ENCODE results near the gene GPI. TPM values are rescaled to one million over a fixed set of nuclear protein-coding genes. Genes with fewer than 3 reads are reported as not detected.

The GPI gene
- total RNA-seq, 4 donors from 2014 or later: 88.1 to 324 (median 150) TPM

- no peak for TF ChIP-seq CTCF (IDR thresholded peaks at IDR 0.05; ENCODE audit: low read depth)
These were observed 37.1 kb downstream of the GPI start for GRCh38 chr19:34402074-34402600.

GRCh38 chr19:34403784-34404108, 38.8 kb downstream of the GPI start:
- TF ChIP-seq CTCF (IDR thresholded peaks at IDR 0.05; ENCODE audit: low read depth): no peak

- no peak for TF ChIP-seq CTCF (IDR thresholded peaks at IDR 0.05; ENCODE audit: low read depth)
These were observed 39.3 kb downstream of the GPI start, which contains the start of gene PDCD2L for GRCh38 chr19:34404109-34404909. TSS of gene PDCD2L (plus strand) at chr19:34404399. CDS start at chr19:34404431, 32 bp downstream.

GRCh38 chr19:34405892-34406660, 41.1 kb downstream of the GPI start:
- TF ChIP-seq CTCF (IDR thresholded peaks at IDR 0.05; ENCODE audit: low read depth): no peak

DNA sequence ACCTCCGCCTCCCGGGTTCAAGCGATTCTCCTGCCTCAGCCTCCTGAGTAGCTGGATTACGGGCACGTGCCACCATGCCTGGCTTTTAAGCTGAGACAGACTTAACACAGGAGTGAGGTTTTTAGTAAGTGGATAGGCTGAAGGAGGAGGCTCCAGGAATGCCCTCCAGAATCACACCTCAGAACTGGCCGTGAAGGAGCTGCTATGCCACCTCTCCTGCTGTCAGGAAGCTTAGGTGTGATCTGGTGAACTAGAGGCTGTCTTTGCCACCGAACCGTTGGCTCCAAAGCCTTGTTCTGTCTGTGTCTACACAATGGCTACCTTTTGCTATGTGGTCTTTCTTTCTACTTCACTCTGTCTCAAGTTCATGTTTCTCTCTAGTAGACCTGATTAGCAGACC, 43.4 kb downstream of the GPI start:
- TF ChIP-seq CTCF (IDR thresholded peaks at IDR 0.05; ENCODE audit: low read depth): no peak

DNA sequence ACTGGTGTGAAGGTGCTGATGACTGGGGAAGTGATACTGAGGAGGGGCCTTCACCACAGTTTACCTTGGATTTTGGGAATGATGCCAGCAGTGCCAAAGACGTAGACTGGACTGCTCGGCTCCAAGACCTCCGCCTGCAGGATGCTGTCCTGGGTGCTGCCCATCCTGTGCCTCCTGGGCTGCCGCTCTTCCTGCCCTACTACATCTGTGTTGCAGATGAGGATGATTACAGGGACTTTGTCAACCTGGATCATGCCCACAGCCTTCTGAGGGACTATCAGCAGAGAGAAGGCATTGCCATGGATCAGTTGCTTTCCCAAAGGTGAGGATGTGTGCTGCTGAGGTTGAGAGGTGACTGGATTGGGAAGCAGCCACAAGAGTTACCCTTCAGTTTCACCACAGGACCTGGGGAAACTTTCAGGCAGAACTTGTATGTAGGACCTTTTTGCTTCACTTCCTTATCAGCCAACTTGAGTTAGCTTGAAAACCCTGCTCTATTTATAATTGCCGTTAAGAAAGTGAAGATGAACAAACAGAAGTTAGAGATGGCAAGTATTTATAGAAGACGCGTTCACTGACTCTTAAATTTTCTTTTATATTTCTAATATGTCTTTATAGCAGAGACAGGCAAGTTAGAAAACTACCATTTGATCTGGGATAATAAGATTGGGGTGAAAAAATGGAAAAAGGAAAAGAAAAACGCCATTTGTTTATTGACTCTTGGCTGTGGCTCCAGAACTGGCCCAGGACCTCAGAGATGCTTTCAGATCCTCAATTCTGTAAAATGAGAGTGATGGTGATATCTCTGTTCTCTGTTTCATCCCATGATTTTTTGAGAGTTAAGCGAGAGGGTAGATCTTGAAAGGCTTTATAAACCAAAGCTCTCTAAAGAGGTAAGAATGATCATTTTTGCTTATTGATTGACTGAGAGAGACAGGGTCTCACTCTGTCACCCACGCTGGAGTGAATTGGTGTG, 44.5 kb downstream of the GPI start:
- TF ChIP-seq CTCF (IDR thresholded peaks at IDR 0.05; ENCODE audit: low read depth): no peak
